Measurements from ENCODE around the gene THSD7A. TPM values are rescaled to one million over a fixed set of nuclear protein-coding genes. Genes with fewer than 3 reads are reported as not detected.
A peak's percentile ranks its signal among the peaks of the same experiment; 100 is the strongest.

The THSD7A gene
- total RNA-seq, 1 experiment from 2014 or later: 0.64 TPM

GRCh38 chr7:11633310-11633709, 198.7 kb downstream of the THSD7A start:
- peak; percentile 24 for DNase-seq (ENCODE audit: low spot score)
- Histone ChIP-seq H3K27me3 (replicated peaks; ENCODE audit: insufficient read depth, low read depth, low read length, poor library complexity) (no peaks in the 10 kb centered on the region), H3K4me1 (ENCODE audit: insufficient read depth, low read length, poor library complexity, severe bottlenecking) (peaks cover 10% of the 10 kb centered on the region), H3K36me3 (ENCODE audit: insufficient read depth, low read length, poor library complexity, severe bottlenecking) (no peaks in the 10 kb centered on the region), H3K9me3 (ENCODE audit: low read depth, low read length, poor library complexity, severe bottlenecking) (no peaks in the 10 kb centered on the region), H3K27ac (ENCODE audit: low read depth, low read length, poor library complexity, severe bottlenecking) (no peak overlapping the region), H3K4me3 (ENCODE audit: low read depth, low read length, poor library complexity, severe bottlenecking) (no peak overlapping the region)
- CTCF ChIA-PET: no interaction called here
- POLR2A ChIA-PET (ENCODE audit: low non-redundant PET): interaction anchor here (0.6 kb wide), 1 partner anchor 904 kb away, joined by 4 read pairs; no protein-coding TSS in a partner anchor
- intact Hi-C loops (cut with micrococcal nuclease; ENCODE audit: unreplicated experiment): no loop called here
- no peak for TF ChIP-seq CTCF (conservative IDR thresholded peaks at IDR 0.05; ENCODE audit: low read depth, low read length)
- TF ChIP-seq EZH2 (IDR thresholded peaks at IDR 0.05; ENCODE audit: borderline replicate concordance, low read depth, low read length, poor library complexity, severe bottlenecking): no peak
- no TSS peak for BruUV-seq (replicated peaks)

GRCh38 chr7:11630355-11630754, 201.6 kb downstream of the THSD7A start:
- BruUV-seq (replicated peaks): no TSS peak
- CTCF ChIA-PET: no interaction called here
- H3K27me3 ChIP-seq (replicated peaks; ENCODE audit: insufficient read depth, low read depth, low read length, poor library complexity): no peaks in the 10 kb centered on the region
- POLR2A ChIA-PET (ENCODE audit: low non-redundant PET): interaction anchor here (0.7 kb wide), 1 partner anchor 91 kb away, joined by 3 read pairs; no protein-coding TSS in a partner anchor
- H3K4me1 ChIP-seq (ENCODE audit: insufficient read depth, low read length, poor library complexity, severe bottlenecking): peaks cover 4% of the 10 kb centered on the region
- intact Hi-C loops (cut with micrococcal nuclease; ENCODE audit: unreplicated experiment): no loop called here
- no peak overlapping the region for H3K4me3 ChIP-seq (ENCODE audit: low read depth, low read length, poor library complexity, severe bottlenecking)
- DNase-seq (ENCODE audit: low spot score): no peak
- no peaks in the 10 kb centered on the region for H3K9me3 ChIP-seq (ENCODE audit: low read depth, low read length, poor library complexity, severe bottlenecking)
- H3K36me3 ChIP-seq (ENCODE audit: insufficient read depth, low read length, poor library complexity, severe bottlenecking): no peaks in the 10 kb centered on the region
- TF ChIP-seq EZH2 (IDR thresholded peaks at IDR 0.05; ENCODE audit: borderline replicate concordance, low read depth, low read length, poor library complexity, severe bottlenecking) (no peak), CTCF (conservative IDR thresholded peaks at IDR 0.05; ENCODE audit: low read depth, low read length) (no peak)
- H3K27ac ChIP-seq (ENCODE audit: low read depth, low read length, poor library complexity, severe bottlenecking): no peak overlapping the region

- DNase-seq (ENCODE audit: low spot score): no peak
- H3K27ac ChIP-seq (ENCODE audit: low read depth, low read length, poor library complexity, severe bottlenecking): no peak overlapping the region
- no TSS peak for BruUV-seq (replicated peaks)
- H3K27me3 ChIP-seq (replicated peaks; ENCODE audit: insufficient read depth, low read depth, low read length, poor library complexity): no peaks in the 10 kb centered on the region
- H3K4me3 ChIP-seq (ENCODE audit: low read depth, low read length, poor library complexity, severe bottlenecking): no peak overlapping the region
- no peak for TF ChIP-seq CTCF (conservative IDR thresholded peaks at IDR 0.05; ENCODE audit: low read depth, low read length)
- intact Hi-C loops (cut with micrococcal nuclease; ENCODE audit: unreplicated experiment): no loop called here
- H3K4me1 ChIP-seq (ENCODE audit: insufficient read depth, low read length, poor library complexity, severe bottlenecking): no peaks in the 10 kb centered on the region
- no peaks in the 10 kb centered on the region for H3K36me3 ChIP-seq (ENCODE audit: insufficient read depth, low read length, poor library complexity, severe bottlenecking)
- H3K9me3 ChIP-seq (ENCODE audit: low read depth, low read length, poor library complexity, severe bottlenecking): no peaks in the 10 kb centered on the region
- ChIA-PET POLR2A (ENCODE audit: low non-redundant PET) (no interaction called here), CTCF (no interaction called here)
Observed at GRCh38 chr7:11625669-11626068, 206.3 kb downstream of the THSD7A start.
